ENCODE data around the gene ITPR1. TPM values are rescaled to one million over a fixed set of nuclear protein-coding genes. Genes with fewer than 3 reads are reported as not detected.

ITPR1 gene
- total and polyA plus RNA-seq, 2 experiments from 2014 or later = 6.8 to 21.0 TPM

DNA sequence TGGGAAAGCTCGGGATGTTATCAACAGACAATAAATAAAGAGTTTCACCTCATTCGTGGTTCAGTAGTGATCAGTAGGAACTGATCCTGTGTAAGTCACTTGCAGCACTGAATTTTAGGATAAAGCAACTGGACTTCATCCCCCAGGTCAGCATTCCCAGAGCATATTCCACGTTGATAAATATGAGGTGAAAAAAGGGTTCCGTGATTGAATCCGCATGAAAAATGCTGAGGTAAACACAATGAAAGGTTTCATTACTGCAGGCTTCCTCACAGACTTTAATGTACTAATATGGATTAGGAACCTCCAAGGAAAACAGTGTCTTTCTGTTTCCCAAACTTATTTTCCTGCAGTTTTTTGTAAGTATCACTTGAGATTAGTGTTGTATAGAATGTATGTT, 308.7 kb downstream of the ITPR1 start (continued):
- TF ChIP-seq, protein P1, sequence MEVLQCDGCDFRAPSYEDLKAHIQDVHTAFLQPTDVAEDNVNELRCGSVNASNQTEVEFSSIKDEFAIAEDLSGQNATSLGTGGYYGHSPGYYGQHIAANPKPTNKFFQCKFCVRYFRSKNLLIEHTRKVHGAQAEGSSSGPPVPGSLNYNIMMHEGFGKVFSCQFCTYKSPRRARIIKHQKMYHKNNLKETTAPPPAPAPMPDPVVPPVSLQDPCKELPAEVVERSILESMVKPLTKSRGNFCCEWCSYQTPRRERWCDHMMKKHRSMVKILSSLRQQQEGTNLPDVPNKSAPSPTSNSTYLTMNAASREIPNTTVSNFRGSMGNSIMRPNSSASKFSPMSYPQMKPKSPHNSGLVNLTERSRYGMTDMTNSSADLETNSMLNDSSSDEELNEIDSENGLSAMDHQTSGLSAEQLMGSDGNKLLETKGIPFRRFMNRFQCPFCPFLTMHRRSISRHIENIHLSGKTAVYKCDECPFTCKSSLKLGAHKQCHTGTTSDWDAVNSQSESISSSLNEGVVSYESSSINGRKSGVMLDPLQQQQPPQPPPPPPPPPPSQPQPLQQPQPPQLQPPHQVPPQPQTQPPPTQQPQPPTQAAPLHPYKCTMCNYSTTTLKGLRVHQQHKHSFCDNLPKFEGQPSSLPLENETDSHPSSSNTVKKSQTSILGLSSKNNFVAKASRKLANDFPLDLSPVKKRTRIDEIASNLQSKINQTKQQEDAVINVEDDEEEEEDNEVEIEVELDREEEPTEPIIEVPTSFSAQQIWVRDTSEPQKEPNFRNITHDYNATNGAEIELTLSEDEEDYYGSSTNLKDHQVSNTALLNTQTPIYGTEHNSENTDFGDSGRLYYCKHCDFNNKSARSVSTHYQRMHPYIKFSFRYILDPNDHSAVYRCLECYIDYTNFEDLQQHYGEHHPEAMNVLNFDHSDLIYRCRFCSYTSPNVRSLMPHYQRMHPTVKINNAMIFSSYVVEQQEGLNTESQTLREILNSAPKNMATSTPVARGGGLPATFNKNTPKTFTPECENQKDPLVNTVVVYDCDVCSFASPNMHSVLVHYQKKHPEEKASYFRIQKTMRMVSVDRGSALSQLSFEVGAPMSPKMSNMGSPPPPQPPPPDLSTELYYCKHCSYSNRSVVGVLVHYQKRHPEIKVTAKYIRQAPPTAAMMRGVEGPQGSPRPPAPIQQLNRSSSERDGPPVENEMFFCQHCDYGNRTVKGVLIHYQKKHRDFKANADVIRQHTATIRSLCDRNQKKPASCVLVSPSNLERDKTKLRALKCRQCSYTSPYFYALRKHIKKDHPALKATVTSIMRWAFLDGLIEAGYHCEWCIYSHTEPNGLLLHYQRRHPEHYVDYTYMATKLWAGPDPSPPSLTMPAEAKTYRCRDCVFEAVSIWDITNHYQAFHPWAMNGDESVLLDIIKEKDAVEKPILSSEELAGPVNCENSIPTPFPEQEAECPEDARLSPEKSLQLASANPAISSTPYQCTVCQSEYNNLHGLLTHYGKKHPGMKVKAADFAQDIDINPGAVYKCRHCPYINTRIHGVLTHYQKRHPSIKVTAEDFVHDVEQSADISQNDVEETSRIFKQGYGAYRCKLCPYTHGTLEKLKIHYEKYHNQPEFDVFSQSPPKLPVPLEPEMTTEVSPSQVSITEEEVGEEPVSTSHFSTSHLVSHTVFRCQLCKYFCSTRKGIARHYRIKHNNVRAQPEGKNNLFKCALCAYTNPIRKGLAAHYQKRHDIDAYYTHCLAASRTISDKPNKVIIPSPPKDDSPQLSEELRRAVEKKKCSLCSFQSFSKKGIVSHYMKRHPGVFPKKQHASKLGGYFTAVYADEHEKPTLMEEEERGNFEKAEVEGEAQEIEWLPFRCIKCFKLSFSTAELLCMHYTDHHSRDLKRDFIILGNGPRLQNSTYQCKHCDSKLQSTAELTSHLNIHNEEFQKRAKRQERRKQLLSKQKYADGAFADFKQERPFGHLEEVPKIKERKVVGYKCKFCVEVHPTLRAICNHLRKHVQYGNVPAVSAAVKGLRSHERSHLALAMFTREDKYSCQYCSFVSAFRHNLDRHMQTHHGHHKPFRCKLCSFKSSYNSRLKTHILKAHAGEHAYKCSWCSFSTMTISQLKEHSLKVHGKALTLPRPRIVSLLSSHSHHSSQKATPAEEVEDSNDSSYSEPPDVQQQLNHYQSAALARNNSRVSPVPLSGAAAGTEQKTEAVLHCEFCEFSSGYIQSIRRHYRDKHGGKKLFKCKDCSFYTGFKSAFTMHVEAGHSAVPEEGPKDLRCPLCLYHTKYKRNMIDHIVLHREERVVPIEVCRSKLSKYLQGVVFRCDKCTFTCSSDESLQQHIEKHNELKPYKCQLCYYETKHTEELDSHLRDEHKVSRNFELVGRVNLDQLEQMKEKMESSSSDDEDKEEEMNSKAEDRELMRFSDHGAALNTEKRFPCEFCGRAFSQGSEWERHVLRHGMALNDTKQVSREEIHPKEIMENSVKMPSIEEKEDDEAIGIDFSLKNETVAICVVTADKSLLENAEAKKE (CRISPR knock-in tag; IDR thresholded peaks at IDR 0.05) = no peak
- TF ChIP-seq CREB1 (CRISPR knock-in tag; IDR thresholded peaks at IDR 0.05; ENCODE audit: low read depth) = no peak

DNA sequence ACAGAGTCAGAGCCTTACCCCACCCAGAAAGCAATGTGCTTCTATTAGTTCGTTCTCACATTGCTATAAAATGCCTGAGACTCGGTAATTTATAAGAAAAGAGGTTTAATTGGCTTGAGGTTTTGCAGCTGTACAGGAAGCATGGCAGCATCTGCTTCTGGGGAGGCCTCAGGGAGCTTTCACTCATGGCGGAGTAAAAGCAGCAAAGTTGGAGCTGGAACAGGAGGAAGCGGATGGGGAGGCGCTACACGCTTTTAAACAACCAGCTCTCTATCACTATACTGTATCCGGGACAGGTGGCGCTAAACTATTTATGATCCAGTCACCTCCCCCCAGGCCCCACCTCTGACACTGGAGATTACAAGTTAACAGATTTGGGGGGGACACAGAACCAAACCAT, 309.8 kb downstream of the ITPR1 start:
- Histone ChIP-seq H3K4me2 (no peak overlapping the region), H3K36me3 (ENCODE audit: insufficient read depth) (peaks cover under 1% of the 10 kb centered on the region), H3K4me3 (no peak overlapping the region), H3K9me2 (ENCODE audit: insufficient read depth) (no peaks in the 10 kb centered on the region), H3K27ac (ENCODE audit: low read depth) (no peak overlapping the region), H3K79me2 (replicated peaks; ENCODE audit: insufficient read depth) (no peaks in the 10 kb centered on the region), H4K20me1 (replicated peaks; ENCODE audit: insufficient read depth) (no peaks in the 10 kb centered on the region), H3F3A (replicated peaks; ENCODE audit: low read depth) (no peaks in the 10 kb centered on the region), H3K27me3 (ENCODE audit: insufficient read depth) (no peaks in the 10 kb centered on the region), H2AFZ (no peak overlapping the region), H3K4me1 (ENCODE audit: insufficient read depth) (no peaks in the 10 kb centered on the region)
- no peak for TF ChIP-seq POLR2AphosphoS5 (IDR thresholded peaks at IDR 0.05; ENCODE audit: low read depth)
- TF ChIP-seq, protein P2, sequence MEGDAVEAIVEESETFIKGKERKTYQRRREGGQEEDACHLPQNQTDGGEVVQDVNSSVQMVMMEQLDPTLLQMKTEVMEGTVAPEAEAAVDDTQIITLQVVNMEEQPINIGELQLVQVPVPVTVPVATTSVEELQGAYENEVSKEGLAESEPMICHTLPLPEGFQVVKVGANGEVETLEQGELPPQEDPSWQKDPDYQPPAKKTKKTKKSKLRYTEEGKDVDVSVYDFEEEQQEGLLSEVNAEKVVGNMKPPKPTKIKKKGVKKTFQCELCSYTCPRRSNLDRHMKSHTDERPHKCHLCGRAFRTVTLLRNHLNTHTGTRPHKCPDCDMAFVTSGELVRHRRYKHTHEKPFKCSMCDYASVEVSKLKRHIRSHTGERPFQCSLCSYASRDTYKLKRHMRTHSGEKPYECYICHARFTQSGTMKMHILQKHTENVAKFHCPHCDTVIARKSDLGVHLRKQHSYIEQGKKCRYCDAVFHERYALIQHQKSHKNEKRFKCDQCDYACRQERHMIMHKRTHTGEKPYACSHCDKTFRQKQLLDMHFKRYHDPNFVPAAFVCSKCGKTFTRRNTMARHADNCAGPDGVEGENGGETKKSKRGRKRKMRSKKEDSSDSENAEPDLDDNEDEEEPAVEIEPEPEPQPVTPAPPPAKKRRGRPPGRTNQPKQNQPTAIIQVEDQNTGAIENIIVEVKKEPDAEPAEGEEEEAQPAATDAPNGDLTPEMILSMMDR (conservative IDR thresholded peaks at IDR 0.05; ENCODE audit: low read depth in 2 of 2) = peak; percentile 8 to 35; a peak in 1 of 4 replicates
- Mint-ChIP-seq H3K36me3 (ENCODE audit: low read depth) (no peaks in the 10 kb centered on the region), H3K4me1 (no peaks in the 10 kb centered on the region), H3K27ac (no peak overlapping the region), H3K4me3 (no peak overlapping the region), H3K27me3 (ENCODE audit: insufficient read depth, low read depth, poor library complexity) (peaks cover 5% of the 10 kb centered on the region), H3K9me3 (no peaks in the 10 kb centered on the region)
- DNase-seq (ENCODE audit: low spot score) (no peak), ATAC-seq (no peak; the same call in 2 of the 3 replicates)

Data from GM23338 (cell line).